ENCODE measurements around the gene TREX2. TPM values are rescaled to one million over a fixed set of nuclear protein-coding genes. Genes with fewer than 3 reads are reported as not detected.

The TREX2 gene
- total and polyA plus RNA-seq, 2 of the 4 experiments (the other 2 are of a cell fraction) = 0.36 to 0.84 TPM

DNA sequence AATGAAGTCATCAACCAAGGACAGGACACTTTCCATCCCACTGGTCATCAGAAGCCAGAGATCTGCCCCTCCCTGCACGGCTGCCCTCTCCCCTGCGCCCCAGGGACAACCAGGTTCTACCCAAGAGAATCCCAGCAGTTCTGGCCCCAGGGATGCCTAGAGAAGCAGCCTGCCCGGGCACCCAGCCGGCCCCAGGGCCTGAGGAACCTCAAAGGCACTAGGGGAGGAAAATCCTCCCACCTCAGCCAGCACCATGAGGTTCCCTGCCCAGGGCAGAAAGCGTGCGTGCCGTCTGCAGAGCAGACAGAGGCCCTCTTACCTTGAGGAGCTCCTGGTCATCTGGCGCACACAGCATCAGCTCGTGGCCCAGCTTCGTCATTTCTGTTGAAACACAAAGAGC, 16.4 kb upstream of the TREX2 start:
- CTCF ChIA-PET = interaction anchor here (1.9 kb wide), 1 partner anchor 10 kb away, joined by 7 read pairs; no protein-coding TSS in a partner anchor

More for the DNA sequence above, 16.4 kb upstream of the TREX2 start:
- Histone ChIP-seq H2AK9ac (replicated peaks; ENCODE audit: low read depth, low read length, poor library complexity) (no peak overlapping the region), H4K20me1 (ENCODE audit: insufficient read depth, low read length) (no peaks in the 10 kb centered on the region), H2BK20ac (ENCODE audit: low read depth, low read length) (no peak overlapping the region), H2AFZ (replicated peaks; ENCODE audit: low read length, poor library complexity) (no peak overlapping the region), H2AK5ac (ENCODE audit: low read depth, low read length) (no peak overlapping the region), H4K8ac (ENCODE audit: low read depth in 2 of 2, low read length in 2 of 2) (no peak overlapping the region), H3K36me3 (ENCODE audit: control insufficient read depth, insufficient read depth, low read length) (no peaks in the 10 kb centered on the region; the same call in 1 of the 2 replicates), H3K18ac (ENCODE audit: low read depth, low read length) (no peak overlapping the region), H3K4ac (ENCODE audit: low read depth, low read length) (no peak overlapping the region), H2BK120ac (ENCODE audit: low read depth, low read length) (no peak overlapping the region), H4K5ac (ENCODE audit: low read depth, low read length) (no peak overlapping the region), H3K56ac (ENCODE audit: extremely low read depth, insufficient read depth, low read length) (no peak overlapping the region), H2BK5ac (ENCODE audit: low read depth, low read length, poor library complexity, severe bottlenecking) (no peak overlapping the region), H3K14ac (replicated peaks; ENCODE audit: low read depth, low read length) (no peak overlapping the region), H2BK15ac (ENCODE audit: low read depth, low read length) (no peak overlapping the region), H3K9ac (ENCODE audit: low read depth, low read length) (no peak overlapping the region), H4K91ac (ENCODE audit: insufficient read depth, low read depth, low read length) (no peak overlapping the region), H3K4me3 (ENCODE audit: insufficient read depth, low read depth, low read length) (no peak overlapping the region), H3K27ac (ENCODE audit: insufficient read depth, low read length) (no peak overlapping the region), H3K9me3 (ENCODE audit: control insufficient read depth, insufficient read depth, low read length) (no peaks in the 10 kb centered on the region), H3K9me1 (ENCODE audit: insufficient read depth, low read length) (no peaks in the 10 kb centered on the region; the same call in 1 of the 2 replicates), H3K23ac (ENCODE audit: low read depth, low read length) (no peak overlapping the region), H3K79me1 (ENCODE audit: low read depth in 1 of 2, low read length in 2 of 2) (no peaks in the 10 kb centered on the region), H3K27me3 (ENCODE audit: control insufficient read depth, insufficient read depth, low read length) (no peaks in the 10 kb centered on the region), H3K4me1 (ENCODE audit: control insufficient read depth, insufficient read depth, low read length) (no peaks in the 10 kb centered on the region; the same call in 1 of the 2 replicates), H3K4me2 (ENCODE audit: low read depth, low read length) (no peak overlapping the region)
- dilution Hi-C loops (cut with HindIII; ENCODE audit: low sequenced_read_pairs, unreplicated experiment) (no loop called here), in situ Hi-C loops (cut with MboI; ENCODE audit: low sequenced_read_pairs) (loop anchor here (25.0 kb wide), 1 partner anchor 425 kb away; no protein-coding TSS in a partner anchor), intact Hi-C loops (cut with micrococcal nuclease) (no loop called here)
- POLR2A ChIA-PET (ENCODE audit: unreplicated experiment) = no interaction called here
- 58% methylated on average over 6 of the region's 10 CpGs; no CpG with 5 or more reads in 1 of the 2 experiments for WGBS, 2 experiments (ENCODE audit: extremely low coverage in 2 of 2, insufficient read length in 1 of 2)
- no TSS peak for BruUV-seq (replicated peaks)
- DNase-seq (no peak), ATAC-seq (ENCODE audit: low read depth) (no peak)
- TF ChIP-seq NFE2L2 (IDR thresholded peaks at IDR 0.05; ENCODE audit: low read depth, low read length) (no peak), RFX5 (IDR thresholded peaks at IDR 0.05; ENCODE audit: low read depth, low read length) (no peak), CTCF (conservative IDR thresholded peaks at IDR 0.05; ENCODE audit: low read depth, low read length) (no peak), POLR2A (IDR thresholded peaks at IDR 0.05; ENCODE audit: low read depth, low read length) (no peak), SMC3 (IDR thresholded peaks at IDR 0.05; ENCODE audit: low read depth, low read length) (no peak), CEBPB (IDR thresholded peaks at IDR 0.05; ENCODE audit: low read depth, low read length) (no peak), MAFK (IDR thresholded peaks at IDR 0.05; ENCODE audit: low read depth, low read length) (no peak), MXI1 (IDR thresholded peaks at IDR 0.05; ENCODE audit: borderline replicate concordance, low read depth, low read length) (no peak), RCOR1 (IDR thresholded peaks at IDR 0.05; ENCODE audit: insufficient replicate concordance, low read length) (no peak), CHD1 (IDR thresholded peaks at IDR 0.05; ENCODE audit: low read depth, low read length) (no peak), MAZ (IDR thresholded peaks at IDR 0.05; ENCODE audit: borderline replicate concordance, low read depth, low read length) (no peak), BHLHE40 (IDR thresholded peaks at IDR 0.05; ENCODE audit: low read depth, low read length) (no peak)
- TF ChIP-seq, protein P1, sequence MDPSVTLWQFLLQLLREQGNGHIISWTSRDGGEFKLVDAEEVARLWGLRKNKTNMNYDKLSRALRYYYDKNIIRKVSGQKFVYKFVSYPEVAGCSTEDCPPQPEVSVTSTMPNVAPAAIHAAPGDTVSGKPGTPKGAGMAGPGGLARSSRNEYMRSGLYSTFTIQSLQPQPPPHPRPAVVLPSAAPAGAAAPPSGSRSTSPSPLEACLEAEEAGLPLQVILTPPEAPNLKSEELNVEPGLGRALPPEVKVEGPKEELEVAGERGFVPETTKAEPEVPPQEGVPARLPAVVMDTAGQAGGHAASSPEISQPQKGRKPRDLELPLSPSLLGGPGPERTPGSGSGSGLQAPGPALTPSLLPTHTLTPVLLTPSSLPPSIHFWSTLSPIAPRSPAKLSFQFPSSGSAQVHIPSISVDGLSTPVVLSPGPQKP (IDR thresholded peaks at IDR 0.05; ENCODE audit: borderline replicate concordance, low read depth, low read length) = no peak
- TF ChIP-seq, protein P2, sequence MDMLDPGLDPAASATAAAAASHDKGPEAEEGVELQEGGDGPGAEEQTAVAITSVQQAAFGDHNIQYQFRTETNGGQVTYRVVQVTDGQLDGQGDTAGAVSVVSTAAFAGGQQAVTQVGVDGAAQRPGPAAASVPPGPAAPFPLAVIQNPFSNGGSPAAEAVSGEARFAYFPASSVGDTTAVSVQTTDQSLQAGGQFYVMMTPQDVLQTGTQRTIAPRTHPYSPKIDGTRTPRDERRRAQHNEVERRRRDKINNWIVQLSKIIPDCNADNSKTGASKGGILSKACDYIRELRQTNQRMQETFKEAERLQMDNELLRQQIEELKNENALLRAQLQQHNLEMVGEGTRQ (IDR thresholded peaks at IDR 0.05; ENCODE audit: low read depth, low read length) = no peak

All from IMR-90 (cell line).